ENCODE measurements around the gene IL1F10.
"Not testable (repeated sequence)": the region's sequence is repeated elsewhere in the genome, so short reads cannot be mapped to it uniquely, and the experiment has no call there.

The IL1F10 gene

DNA sequence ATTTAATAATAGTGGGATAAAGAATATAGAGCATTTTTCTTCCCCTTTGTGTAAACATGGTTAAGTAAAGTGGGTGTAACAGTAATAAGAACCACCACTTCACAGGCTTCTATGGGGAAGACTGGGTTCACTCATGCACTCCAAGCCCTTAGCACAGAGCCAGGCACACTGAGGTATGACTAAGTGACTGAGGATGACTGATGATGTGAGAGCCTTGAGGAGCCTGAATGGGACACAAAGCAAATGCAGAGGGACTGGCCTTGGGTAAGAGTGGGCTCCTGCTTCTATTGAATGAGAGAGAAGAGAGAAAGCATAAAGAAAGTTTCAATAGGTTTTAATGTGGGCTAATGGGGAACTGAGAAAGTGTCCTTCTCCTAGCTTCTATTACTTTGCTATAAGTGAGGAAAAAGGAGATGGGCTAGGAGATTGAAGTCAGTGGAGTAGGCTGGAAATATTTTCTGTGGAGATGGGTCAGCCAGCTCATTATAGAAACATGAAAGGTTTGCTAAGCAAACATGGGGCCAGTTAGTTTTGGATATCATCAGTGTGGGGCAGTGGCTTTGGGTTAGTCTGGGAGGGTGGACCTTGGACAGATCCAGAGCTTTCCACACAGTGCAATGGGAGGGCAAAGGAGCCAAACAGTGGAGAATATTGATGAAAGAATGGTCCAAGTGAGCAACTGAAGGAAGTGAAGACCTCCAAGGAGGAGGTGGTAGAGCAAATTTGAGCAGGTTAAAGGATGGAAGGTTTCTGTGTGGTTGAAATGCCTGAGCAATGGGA is 20.6 kb downstream of the IL1F10 start:
- ChIA-PET CTCF (interaction anchor here (0.7 to 2.6 kb wide), 5 partner anchors 8 to 111 kb away, joined by 3 to 11 read pairs (median 4); no protein-coding TSS in a partner anchor), POLR2A (no interaction called here)
- Histone ChIP-seq H3K4me3 (ENCODE audit: control insufficient read depth in 1 of 7, extremely low read depth in 1 of 7, insufficient read depth in 4 of 7, low read depth in 2 of 7, low read length in 6 of 7) (no peak overlapping the region), H3K4me1 (ENCODE audit: control extremely low read depth in 1 of 4, control insufficient read depth in 4 of 4, insufficient read depth in 4 of 4, low read length in 3 of 4) (peaks cover 0 to 11% (median under 1%) of the 10 kb centered on the region in 4 experiments), H3K9me3 (ENCODE audit: control extremely low read depth in 1 of 5, control insufficient read depth in 4 of 5, insufficient read depth in 2 of 5, low read depth in 1 of 5, low read length in 4 of 5) (no peaks in the 10 kb centered on the region), H3K36me3 (ENCODE audit: control insufficient read depth in 4 of 4, insufficient read depth in 4 of 4, low read length in 3 of 4) (no peaks in the 10 kb centered on the region), H3K27me3 (replicated peaks in 2 of 5; ENCODE audit: control insufficient read depth in 4 of 5, insufficient read depth in 5 of 5, low read length in 4 of 5) (no peaks in the 10 kb centered on the region), H3K27ac (ENCODE audit: insufficient read depth in 1 of 2, low read depth in 1 of 2, low read length in 2 of 2, poor library complexity in 1 of 2, severe bottlenecking in 2 of 2) (no peak overlapping the region)
- no peak for DNase-seq

DNA sequence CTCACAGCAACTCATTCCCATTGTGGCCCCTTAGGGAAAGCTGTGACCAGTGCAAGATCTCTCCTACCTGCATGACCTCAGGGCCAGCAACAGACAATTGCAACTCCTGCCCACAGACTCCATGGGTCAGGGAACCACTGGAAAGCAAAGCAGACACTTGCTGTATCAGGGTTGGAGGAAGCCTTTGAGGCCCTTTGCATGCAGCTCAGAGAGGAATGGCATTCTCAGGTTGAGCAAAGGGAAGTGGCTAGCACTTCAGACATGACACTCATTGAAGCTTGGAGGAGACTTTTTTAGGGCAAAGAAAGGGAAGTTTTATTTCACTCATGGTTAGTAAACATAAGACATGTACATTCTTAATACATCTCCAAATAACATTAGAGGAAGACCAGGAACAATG is 22.1 kb downstream of the IL1F10 start:
- Histone ChIP-seq H3K27ac (ENCODE audit: insufficient read depth in 1 of 2, low read depth in 1 of 2, low read length in 2 of 2, poor library complexity in 1 of 2, severe bottlenecking in 2 of 2) (no peak overlapping the region), H3K27me3 (replicated peaks in 2 of 5; ENCODE audit: control insufficient read depth in 4 of 5, insufficient read depth in 5 of 5, low read length in 4 of 5) (no peaks in the 10 kb centered on the region), H3K4me1 (ENCODE audit: control extremely low read depth in 1 of 4, control insufficient read depth in 4 of 4, insufficient read depth in 4 of 4, low read length in 3 of 4) (peaks cover 0 to 11% (median under 1%) of the 10 kb centered on the region in 4 experiments), H3K36me3 (ENCODE audit: control insufficient read depth in 4 of 4, insufficient read depth in 4 of 4, low read length in 3 of 4) (no peaks in the 10 kb centered on the region), H3K9me3 (ENCODE audit: control extremely low read depth in 1 of 5, control insufficient read depth in 4 of 5, insufficient read depth in 2 of 5, low read depth in 1 of 5, low read length in 4 of 5) (peaks cover 0 to 2% (median 0%) of the 10 kb centered on the region in 5 experiments), H3K4me3 (ENCODE audit: control insufficient read depth in 1 of 7, extremely low read depth in 1 of 7, insufficient read depth in 4 of 7, low read depth in 2 of 7, low read length in 6 of 7) (no peak overlapping the region)
- ChIA-PET POLR2A (no interaction called here), CTCF (interaction anchor here (1.1 to 2.6 kb wide), 3 partner anchors 10 to 109 kb away, joined by 3 to 11 read pairs (median 8); partner anchors contain the start of gene IL36RN)
- DNase-seq = peak in 2 of 3 donors; percentile 22 to 26

DNA sequence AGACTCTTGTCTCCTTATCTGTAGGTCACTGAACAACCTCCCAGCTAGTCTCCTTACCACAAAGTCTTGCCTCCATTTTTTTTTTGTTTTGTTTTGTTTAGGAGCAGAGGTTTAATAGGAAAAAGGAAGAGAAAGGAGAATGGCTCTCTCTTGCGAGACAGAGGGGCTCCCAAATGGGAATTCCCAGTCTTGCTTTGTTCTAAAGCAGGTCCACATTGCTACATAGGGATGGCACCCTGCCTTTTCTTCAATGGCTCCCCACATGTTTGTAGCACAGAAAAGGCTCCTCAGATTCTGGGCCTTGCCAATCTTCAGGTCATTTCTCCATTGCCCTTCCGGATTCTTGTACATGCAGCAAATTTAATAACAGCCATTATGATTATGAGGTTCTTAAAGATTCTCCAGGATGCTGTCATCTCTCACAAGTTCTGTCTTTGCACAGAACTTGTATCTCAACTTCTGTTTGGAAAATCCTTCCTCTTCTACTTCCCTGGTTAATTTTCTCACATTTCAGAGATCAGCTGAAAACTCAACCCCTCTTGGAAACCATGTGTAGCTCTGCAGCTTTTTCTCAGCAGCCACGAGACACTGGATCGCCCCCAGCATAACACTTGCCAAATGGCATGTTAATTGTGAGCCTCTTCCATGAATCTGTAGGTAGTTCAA is 23.6 kb downstream of the IL1F10 start:
- no peaks in the 10 kb centered on the region for H3K27me3 ChIP-seq (replicated peaks in 2 of 5; ENCODE audit: control insufficient read depth in 4 of 5, insufficient read depth in 5 of 5, low read length in 4 of 5)
- 100% methylated on average over 4 of the region's 4 CpGs for WGBS (ENCODE audit: insufficient coverage)
- peaks cover 0 to 11% (median under 1%) of the 10 kb centered on the region in 4 experiments for H3K4me1 ChIP-seq (ENCODE audit: control extremely low read depth in 1 of 4, control insufficient read depth in 4 of 4, insufficient read depth in 4 of 4, low read length in 3 of 4)
- H3K36me3 ChIP-seq (ENCODE audit: control insufficient read depth in 4 of 4, insufficient read depth in 4 of 4, low read length in 3 of 4) = no peaks in the 10 kb centered on the region
- peaks cover 0 to 6% (median 0%) of the 10 kb centered on the region in 5 experiments for H3K9me3 ChIP-seq (ENCODE audit: control extremely low read depth in 1 of 5, control insufficient read depth in 4 of 5, insufficient read depth in 2 of 5, low read depth in 1 of 5, low read length in 4 of 5)
- H3K4me3 ChIP-seq (ENCODE audit: control insufficient read depth in 1 of 7, extremely low read depth in 1 of 7, insufficient read depth in 4 of 7, low read depth in 2 of 7, low read length in 6 of 7) = no peak overlapping the region
- H3K27ac ChIP-seq (ENCODE audit: insufficient read depth in 1 of 2, low read depth in 1 of 2, low read length in 2 of 2, poor library complexity in 1 of 2, severe bottlenecking in 2 of 2) = no peak overlapping the region
- DNase-seq = no peak
- ChIA-PET POLR2A (no interaction called here), CTCF (no interaction called here)

DNA sequence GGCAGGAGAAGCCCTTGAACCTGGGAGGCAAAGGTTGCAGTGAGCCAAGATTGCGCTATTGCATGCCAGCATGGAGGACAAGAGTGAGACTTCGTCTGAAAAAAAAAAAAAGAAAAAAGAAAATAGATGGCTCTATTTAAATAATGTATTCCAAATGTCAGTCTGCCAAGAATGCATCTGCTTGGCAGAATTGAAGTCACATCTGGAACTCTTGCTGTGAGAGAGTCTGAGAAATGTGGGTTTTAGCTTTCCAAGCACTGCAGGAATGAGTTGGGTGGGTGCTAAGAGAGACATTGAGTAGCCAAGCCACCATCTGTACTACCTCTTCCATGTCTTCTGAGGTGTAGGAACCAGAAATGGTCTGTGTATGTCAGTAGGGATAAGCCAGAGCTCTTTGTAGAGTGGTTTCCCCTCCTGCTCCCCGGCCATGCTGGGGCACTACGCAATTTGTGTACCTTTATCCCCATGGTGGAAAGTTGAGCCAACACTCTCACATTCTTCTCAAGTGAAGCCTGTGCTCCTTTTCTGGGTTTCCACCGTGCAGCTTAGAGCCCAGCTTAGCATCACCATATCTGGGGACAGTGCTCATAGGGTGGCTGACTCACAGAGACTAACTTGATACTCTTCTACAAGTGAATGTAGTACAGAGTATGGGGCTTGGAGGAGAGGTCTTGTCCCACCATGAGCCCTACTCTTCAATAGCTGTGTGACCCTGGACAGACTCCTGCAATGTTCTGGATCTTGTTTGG is 25.3 kb downstream of the IL1F10 start:
- DNase-seq = no peak
- POLR2A ChIA-PET = no interaction called here
- Histone ChIP-seq H3K4me1 (ENCODE audit: control extremely low read depth in 1 of 4, control insufficient read depth in 4 of 4, insufficient read depth in 4 of 4, low read length in 3 of 4) (peaks cover 0 to 11% (median under 1%) of the 10 kb centered on the region in 4 experiments), H3K27me3 (replicated peaks in 2 of 5; ENCODE audit: control insufficient read depth in 4 of 5, insufficient read depth in 5 of 5, low read length in 4 of 5) (no peaks in the 10 kb centered on the region), H3K36me3 (ENCODE audit: control insufficient read depth in 4 of 4, insufficient read depth in 4 of 4, low read length in 3 of 4) (no peaks in the 10 kb centered on the region), H3K4me3 (ENCODE audit: control insufficient read depth in 1 of 7, extremely low read depth in 1 of 7, insufficient read depth in 4 of 7, low read depth in 2 of 7, low read length in 6 of 7) (no peak overlapping the region), H3K27ac (ENCODE audit: insufficient read depth in 1 of 2, low read depth in 1 of 2, low read length in 2 of 2, poor library complexity in 1 of 2, severe bottlenecking in 2 of 2) (no peak overlapping the region), H3K9me3 (ENCODE audit: control extremely low read depth in 1 of 5, control insufficient read depth in 4 of 5, insufficient read depth in 2 of 5, low read depth in 1 of 5, low read length in 4 of 5) (peaks cover 0 to 9% (median 0%) of the 10 kb centered on the region in 5 experiments)
- CTCF ChIA-PET = interaction anchor here (0.6 to 1.1 kb wide), 3 partner anchors 10 to 45 kb away, joined by 3 to 4 read pairs (median 3); no protein-coding TSS in a partner anchor
- 100% methylated on average over 4 of the region's 5 CpGs for WGBS (ENCODE audit: insufficient coverage)

DNA sequence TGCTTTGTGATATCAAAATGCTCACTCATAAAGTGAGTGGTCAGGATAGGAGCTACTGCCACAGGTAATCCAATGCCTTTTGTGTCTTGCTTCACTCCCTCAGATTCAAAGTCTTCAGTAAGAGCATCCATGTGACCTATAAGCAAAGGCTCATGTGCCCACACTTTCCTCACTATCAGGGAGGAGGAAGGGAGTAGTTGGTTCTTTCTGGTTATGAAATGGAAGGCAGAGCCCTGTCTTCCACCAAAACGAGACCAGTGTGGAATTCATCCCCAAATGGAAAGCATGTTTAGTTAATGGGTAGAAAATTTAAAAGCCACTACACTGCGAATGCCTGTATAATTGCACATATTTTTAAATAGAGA is 25.8 kb downstream of the IL1F10 start:
- no peak for DNase-seq
- POLR2A ChIA-PET = no interaction called here
- no peaks in the 10 kb centered on the region for H3K36me3 ChIP-seq (ENCODE audit: control insufficient read depth in 4 of 4, insufficient read depth in 4 of 4, low read length in 3 of 4)
- no peak overlapping the region for H3K4me3 ChIP-seq (ENCODE audit: control insufficient read depth in 1 of 7, extremely low read depth in 1 of 7, insufficient read depth in 4 of 7, low read depth in 2 of 7, low read length in 6 of 7)
- CTCF ChIA-PET = interaction anchor here (0.6 to 1.1 kb wide), 3 partner anchors 11 to 45 kb away, joined by 3 to 4 read pairs (median 3); no protein-coding TSS in a partner anchor
- H3K9me3 ChIP-seq (ENCODE audit: control extremely low read depth in 1 of 5, control insufficient read depth in 4 of 5, insufficient read depth in 2 of 5, low read depth in 1 of 5, low read length in 4 of 5) = peaks cover 0 to 9% (median 0%) of the 10 kb centered on the region in 5 experiments
- WGBS (ENCODE audit: insufficient coverage) = no CpG with 5 or more reads among the region's 2 CpGs
- no peak overlapping the region for H3K27ac ChIP-seq (ENCODE audit: insufficient read depth in 1 of 2, low read depth in 1 of 2, low read length in 2 of 2, poor library complexity in 1 of 2, severe bottlenecking in 2 of 2)
- peaks cover 0 to 11% (median under 1%) of the 10 kb centered on the region in 4 experiments for H3K4me1 ChIP-seq (ENCODE audit: control extremely low read depth in 1 of 4, control insufficient read depth in 4 of 4, insufficient read depth in 4 of 4, low read length in 3 of 4)
- H3K27me3 ChIP-seq (replicated peaks in 2 of 5; ENCODE audit: control insufficient read depth in 4 of 5, insufficient read depth in 5 of 5, low read length in 4 of 5) = no peaks in the 10 kb centered on the region

DNA sequence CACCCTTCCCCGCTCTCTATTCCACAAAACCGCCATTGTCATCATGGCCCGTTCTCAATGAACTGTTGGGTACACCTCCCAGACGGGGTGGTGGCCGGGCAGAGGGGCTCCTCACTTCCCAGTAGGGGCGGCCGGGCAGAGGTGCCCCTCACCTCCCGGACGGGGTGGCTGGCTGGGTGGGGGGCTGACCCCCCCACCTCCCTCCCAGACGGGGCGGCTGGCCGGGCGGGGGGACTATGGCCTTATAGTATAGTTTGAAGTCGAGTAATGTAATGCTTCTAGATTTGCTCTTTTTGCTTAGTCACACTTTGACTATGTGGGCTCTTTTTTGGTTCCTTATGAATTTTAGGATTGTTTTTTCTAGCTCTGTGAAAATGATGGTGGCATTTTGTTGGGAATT is 28.5 kb downstream of the IL1F10 start:
- H3K36me3 ChIP-seq (ENCODE audit: control insufficient read depth in 4 of 4, insufficient read depth in 4 of 4, low read length in 3 of 4); DNase-seq; H3K4me1 ChIP-seq (ENCODE audit: control extremely low read depth in 1 of 4, control insufficient read depth in 4 of 4, insufficient read depth in 4 of 4, low read length in 3 of 4); CTCF ChIA-PET; H3K9me3 ChIP-seq (ENCODE audit: control extremely low read depth in 1 of 5, control insufficient read depth in 4 of 5, insufficient read depth in 2 of 5, low read depth in 1 of 5, low read length in 4 of 5); POLR2A ChIA-PET; H3K27me3 ChIP-seq (replicated peaks in 2 of 5; ENCODE audit: control insufficient read depth in 4 of 5, insufficient read depth in 5 of 5, low read length in 4 of 5); H3K27ac ChIP-seq (ENCODE audit: insufficient read depth in 1 of 2, low read depth in 1 of 2, low read length in 2 of 2, poor library complexity in 1 of 2, severe bottlenecking in 2 of 2); H3K4me3 ChIP-seq (ENCODE audit: control insufficient read depth in 1 of 7, extremely low read depth in 1 of 7, insufficient read depth in 4 of 7, low read depth in 2 of 7, low read length in 6 of 7): not testable (repeated sequence)
- WGBS (ENCODE audit: insufficient coverage) = no CpG with 5 or more reads among the region's 14 CpGs
